Transverse colon (tissue), 4 donors: Measurements from ENCODE around the gene CDRT4.

Experiments used
- CTCF ChIP-seq, 5 experiments: fragments of 200-600 bp in 3 of 5; fragments of 450-650 bp in 2 of 5; sonication (generic) in 3 of 5; IDR thresholded peaks; 1 replicate in 2 of 5; 2 replicates in 3 of 5; pipeline ENCODE4 v1.5.1; 2016 to 2017; ENCODE audit warnings: antibody characterized with exemption in 5 of 5, inconsistent platforms in 3 of 5, mild to moderate bottlenecking in 2 of 5, moderate library complexity in 1 of 5
- EP300 ChIP-seq: sonication (generic); formaldehyde crosslinking; IDR thresholded peaks from one replicate; pipeline ENCODE4 v1.6.1; 2017; ENCODE audit warnings: antibody characterized with exemption, low read depth
- POLR2A ChIP-seq: fragments of 450-650 bp; IDR thresholded peaks from one replicate; pipeline ENCODE4 v1.6.1; 2016; ENCODE audit warnings: antibody characterized with exemption, mild to moderate bottlenecking, moderate library complexity
- POLR2AphosphoS5 ChIP-seq, 3 donors: sonication (generic); formaldehyde crosslinking; IDR thresholded peaks; one replicate each; pipeline ENCODE4 v1.6.1; 2016; ENCODE audit warnings: antibody characterized with exemption in 3 of 3

- TF ChIP-seq EP300 (no peak), CTCF (IDR thresholded peaks at IDR 0.05) (no peak), POLR2AphosphoS5 (IDR thresholded peaks at IDR 0.05) (no peak), POLR2A (no peak)
Observed at GRCh38 chr17:15470536-15470935, 3.1 kb upstream of the CDRT4 start.
